T-helper 2 cell (primary cell): Measurements from ENCODE around the gene NDUFA8.

Experiments
- DNase-seq, 5 experiments: peaks; one replicate each; pipeline versions ENCODE4 v3.0.0 to v3.0.0-alpha.2; 2012 to 2022

The NDUFA8 gene

DNA sequence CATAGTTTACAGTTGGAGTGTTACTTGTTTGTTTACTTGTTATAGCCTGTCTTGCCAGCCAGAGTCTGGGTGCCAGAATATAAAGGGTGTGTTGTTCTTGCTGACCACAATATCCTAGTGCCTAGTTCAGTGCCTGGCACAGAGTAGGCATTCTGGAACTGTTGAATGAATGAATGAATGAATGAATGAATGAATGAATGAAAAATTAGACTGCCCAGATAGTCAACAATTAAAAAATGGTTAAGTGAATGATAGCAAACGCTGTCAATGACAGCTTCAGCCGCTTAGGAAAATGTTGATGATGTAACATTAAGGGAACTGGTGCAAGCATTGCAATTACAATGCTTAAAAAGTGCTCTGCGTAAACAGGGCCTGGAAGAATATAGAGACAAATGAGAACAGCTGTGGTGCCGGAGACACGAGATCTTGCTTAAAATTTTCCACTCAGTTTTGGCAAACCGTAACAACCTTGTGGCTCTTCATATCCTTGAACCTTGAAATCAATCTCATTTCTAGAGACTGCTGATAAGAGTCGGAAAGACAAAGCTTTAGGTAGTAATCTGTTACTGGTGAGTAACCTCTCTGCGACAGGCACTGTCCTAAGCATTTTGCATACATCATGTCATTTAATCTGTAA is 61.8 kb downstream of the NDUFA8 start:
- no peak for DNase-seq

DNA sequence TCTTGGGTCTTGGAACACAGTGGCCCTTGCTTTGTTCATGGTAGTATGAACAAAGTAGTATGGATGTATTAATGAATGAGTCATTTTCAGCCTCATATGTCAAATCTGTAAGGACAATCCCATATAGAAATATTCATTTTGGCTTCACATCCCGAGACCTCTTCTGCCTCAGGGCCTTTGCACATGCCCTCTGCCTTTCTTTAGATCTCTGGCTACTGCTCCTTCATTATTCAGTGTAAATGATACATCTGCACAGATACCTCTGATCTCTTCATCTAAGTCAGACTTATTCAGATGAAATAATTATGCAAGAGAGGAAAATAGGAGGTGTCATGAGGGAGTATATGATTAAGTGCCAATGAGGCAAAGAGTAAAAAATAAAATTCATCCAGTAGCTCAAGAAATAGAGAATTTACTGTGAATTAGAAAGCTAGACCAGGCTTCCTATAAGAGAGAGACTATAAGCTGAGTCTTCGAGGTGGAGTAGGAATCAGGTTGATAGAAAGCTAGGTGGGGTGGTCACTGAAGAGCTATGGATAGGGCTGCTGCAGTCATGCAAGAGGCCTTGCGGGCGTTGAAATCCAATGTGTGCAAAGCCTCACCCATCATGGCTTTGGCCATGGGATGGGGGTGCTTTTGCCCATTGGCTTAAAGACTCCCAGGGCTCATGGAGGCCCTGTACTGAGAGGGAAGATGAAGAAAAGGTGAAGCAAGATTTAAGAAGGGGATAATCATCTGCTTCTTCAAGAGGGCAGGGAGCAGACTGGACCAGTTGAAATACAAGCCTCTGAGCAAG is 62.8 kb downstream of the NDUFA8 start:
- DNase-seq: no peak

- peak in 4 of 5 experiments; percentile 22 to 57 (median 38) for DNase-seq
Observed at GRCh38 chr9:122095010-122095767, 64.4 kb downstream of the NDUFA8 start.
